ENCODE results near the gene ZNF526. TPM values are rescaled to one million over a fixed set of nuclear protein-coding genes. Genes with fewer than 3 reads are reported as not detected.

ZNF526 gene
- total and polyA plus RNA-seq, 9 of the 15 experiments (the other 6 are each of a cell fraction or from before 2014, with no cell fraction given), result 1.3 to 17.9 (median 6.2) TPM

DNA sequence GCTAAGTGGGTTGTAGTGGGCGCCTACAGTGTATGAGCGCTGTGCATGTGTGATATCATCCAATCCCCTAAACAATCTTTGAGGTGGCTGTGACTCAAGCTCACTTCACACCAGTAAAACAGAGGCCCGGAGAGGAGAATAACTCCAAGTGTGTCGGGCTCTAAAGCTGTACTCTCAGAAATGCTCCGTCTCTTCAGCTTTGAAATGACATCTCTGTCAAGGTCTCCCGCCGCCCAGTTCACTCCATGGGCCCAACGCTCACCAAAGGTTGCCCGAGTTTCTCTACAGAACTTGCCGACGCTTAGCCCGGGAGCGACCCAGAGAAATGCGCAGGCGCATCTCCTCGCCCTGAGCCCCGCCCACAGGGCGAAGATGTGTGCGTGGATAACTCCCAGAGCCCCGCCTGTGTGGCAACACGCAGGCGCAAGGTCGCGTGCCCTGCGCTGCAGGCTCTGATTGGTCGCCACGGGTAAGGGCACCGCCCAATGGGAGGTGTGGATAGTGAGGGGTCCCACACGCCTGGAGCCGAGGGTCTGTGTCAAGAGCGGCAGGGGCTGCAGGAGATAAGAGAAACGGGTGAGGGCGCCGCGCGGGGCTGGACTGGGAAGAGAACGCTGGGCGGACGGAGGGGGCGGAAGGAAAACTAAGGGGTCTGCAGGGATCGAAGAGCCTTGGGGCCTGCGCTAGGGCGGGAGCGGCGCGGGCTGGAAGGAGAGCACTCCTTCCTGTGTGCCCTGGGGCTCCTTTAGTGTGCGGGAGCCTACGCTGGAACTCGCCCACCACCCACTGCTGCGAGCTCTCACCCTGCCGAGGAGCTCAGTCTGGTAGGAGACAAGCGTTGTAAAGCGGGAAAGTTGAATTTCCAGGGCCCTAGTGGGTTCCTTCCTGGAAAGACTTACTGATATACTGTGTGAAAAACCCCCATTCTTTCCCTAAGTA, at the start of gene ZNF526 (continued):
- TF ChIP-seq ZKSCAN3 (CRISPR knock-in tag; IDR thresholded peaks at IDR 0.05) (no peak), STAT5A (IDR thresholded peaks at IDR 0.05; ENCODE audit: borderline replicate concordance, low read length) (no peak), ZNF766 (CRISPR knock-in tag; conservative IDR thresholded peaks at IDR 0.05) (no peak), ETS2 (tag; IDR thresholded peaks at IDR 0.05; ENCODE audit: borderline replicate concordance, poor library complexity, severe bottlenecking) (no peak), HIVEP1 (CRISPR knock-in tag; IDR thresholded peaks at IDR 0.05) (no peak), EWSR1 (IDR thresholded peaks at IDR 0.05; ENCODE audit: borderline replicate concordance, low read depth, partially characterized antibody) (no peak), ELF2 (CRISPR knock-in tag; IDR thresholded peaks at IDR 0.05) (no peak), PHTF2 (CRISPR knock-in tag; IDR thresholded peaks at IDR 0.05) (no peak), TEAD4 (IDR thresholded peaks at IDR 0.05; ENCODE audit: low read length) (no peak; the same call in 1 of the 2 replicates), TEAD4 (CRISPR knock-in tag; IDR thresholded peaks at IDR 0.05; ENCODE audit: borderline replicate concordance) (no peak), ZNF224 (CRISPR knock-in tag; IDR thresholded peaks at IDR 0.05) (no peak), MCM5 (IDR thresholded peaks at IDR 0.05; ENCODE audit: low read depth) (no peak), JUND (IDR thresholded peaks at IDR 0.05; ENCODE audit: borderline replicate concordance, low read depth, low read length) (peak; percentile 30; the same call in 1 of the 2 replicates), JUND (tag; IDR thresholded peaks at IDR 0.05; ENCODE audit: borderline replicate concordance, low read depth, low read length) (peak; percentile 10; the same call in 1 of the 3 replicates), RCOR1 (IDR thresholded peaks at IDR 0.05; ENCODE audit: borderline replicate concordance in 1 of 2, low read depth in 2 of 2, low read length in 2 of 2) (peak in 1 of 2 experiments; percentile 46; a peak in 1 of 4 replicates), U2AF2 (optimal IDR thresholded peaks at IDR 0.05; ENCODE audit: low read depth, low read length) (no peak), MAFG (tag; conservative IDR thresholded peaks at IDR 0.05) (no peak), KDM5B (IDR thresholded peaks at IDR 0.05; ENCODE audit: insufficient replicate concordance, low read depth, low read length) (peak; percentile 72), FOSL1 (tag; conservative IDR thresholded peaks at IDR 0.05) (peak; percentile 61)
- TF ChIP-seq, protein P1, sequence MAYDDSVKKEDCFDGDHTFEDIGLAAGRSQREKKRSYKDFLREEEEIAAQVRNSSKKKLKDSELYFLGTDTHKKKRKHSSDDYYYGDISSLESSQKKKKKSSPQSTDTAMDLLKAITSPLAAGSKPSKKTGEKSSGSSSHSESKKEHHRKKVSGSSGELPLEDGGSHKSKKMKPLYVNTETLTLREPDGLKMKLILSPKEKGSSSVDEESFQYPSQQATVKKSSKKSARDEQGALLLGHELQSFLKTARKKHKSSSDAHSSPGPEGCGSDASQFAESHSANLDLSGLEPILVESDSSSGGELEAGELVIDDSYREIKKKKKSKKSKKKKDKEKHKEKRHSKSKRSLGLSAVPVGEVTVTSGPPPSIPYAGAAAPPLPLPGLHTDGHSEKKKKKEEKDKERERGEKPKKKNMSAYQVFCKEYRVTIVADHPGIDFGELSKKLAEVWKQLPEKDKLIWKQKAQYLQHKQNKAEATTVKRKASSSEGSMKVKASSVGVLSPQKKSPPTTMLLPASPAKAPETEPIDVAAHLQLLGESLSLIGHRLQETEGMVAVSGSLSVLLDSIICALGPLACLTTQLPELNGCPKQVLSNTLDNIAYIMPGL (CRISPR knock-in tag; IDR thresholded peaks at IDR 0.05), result no peak
- TF ChIP-seq, protein P2, sequence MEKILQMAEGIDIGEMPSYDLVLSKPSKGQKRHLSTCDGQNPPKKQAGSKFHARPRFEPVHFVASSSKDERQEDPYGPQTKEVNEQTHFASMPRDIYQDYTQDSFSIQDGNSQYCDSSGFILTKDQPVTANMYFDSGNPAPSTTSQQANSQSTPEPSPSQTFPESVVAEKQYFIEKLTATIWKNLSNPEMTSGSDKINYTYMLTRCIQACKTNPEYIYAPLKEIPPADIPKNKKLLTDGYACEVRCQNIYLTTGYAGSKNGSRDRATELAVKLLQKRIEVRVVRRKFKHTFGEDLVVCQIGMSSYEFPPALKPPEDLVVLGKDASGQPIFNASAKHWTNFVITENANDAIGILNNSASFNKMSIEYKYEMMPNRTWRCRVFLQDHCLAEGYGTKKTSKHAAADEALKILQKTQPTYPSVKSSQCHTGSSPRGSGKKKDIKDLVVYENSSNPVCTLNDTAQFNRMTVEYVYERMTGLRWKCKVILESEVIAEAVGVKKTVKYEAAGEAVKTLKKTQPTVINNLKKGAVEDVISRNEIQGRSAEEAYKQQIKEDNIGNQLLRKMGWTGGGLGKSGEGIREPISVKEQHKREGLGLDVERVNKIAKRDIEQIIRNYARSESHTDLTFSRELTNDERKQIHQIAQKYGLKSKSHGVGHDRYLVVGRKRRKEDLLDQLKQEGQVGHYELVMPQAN (IDR thresholded peaks at IDR 0.05; ENCODE audit: borderline replicate concordance), result peak; percentile 92
- TF ChIP-seq, protein P3, sequence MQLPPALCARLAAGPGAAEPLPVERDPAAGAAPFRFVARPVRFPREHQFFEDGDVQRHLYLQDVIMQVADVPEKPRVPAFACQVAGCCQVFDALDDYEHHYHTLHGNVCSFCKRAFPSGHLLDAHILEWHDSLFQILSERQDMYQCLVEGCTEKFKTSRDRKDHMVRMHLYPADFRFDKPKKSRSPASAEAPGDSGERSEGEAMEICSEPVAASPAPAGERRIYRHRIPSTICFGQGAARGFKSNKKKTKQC (CRISPR knock-in tag; IDR thresholded peaks at IDR 0.05), result 0 out of 2 replicates have a peak, but pooled peaks have one; percentile 24
- TF ChIP-seq, protein P4, sequence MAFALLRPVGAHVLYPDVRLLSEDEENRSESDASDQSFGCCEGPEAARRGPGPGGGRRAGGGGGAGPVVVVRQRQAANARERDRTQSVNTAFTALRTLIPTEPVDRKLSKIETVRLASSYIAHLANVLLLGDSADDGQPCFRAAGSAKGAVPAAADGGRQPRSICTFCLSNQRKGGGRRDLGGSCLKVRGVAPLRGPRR (CRISPR knock-in tag; IDR thresholded peaks at IDR 0.05), result no peak

Measured in K562 (cell line).